ENCODE measurements around the gene PRADC1. TPM values are rescaled to one million over a fixed set of nuclear protein-coding genes. Genes with fewer than 3 reads are reported as not detected.

Gene PRADC1
- total and polyA plus RNA-seq, 9 of the 15 experiments (the other 6 are each of a cell fraction or from before 2014, with no cell fraction given): 7.3 to 47.4 (median 34.2) TPM

- in situ Hi-C loops (cut with MboI): no loop called here
- Histone ChIP-seq H3K4me3 (no peak overlapping the region), H3K27me3 (ENCODE audit: control insufficient read depth in 2 of 2, insufficient read depth in 2 of 2, low read length in 2 of 2) (peaks cover 0 to 8% of the 10 kb centered on the region in 2 experiments; a peak in 1 of 5 replicates), H3K36me3 (ENCODE audit: control insufficient read depth, insufficient read depth, low read length) (peaks cover 6% of the 10 kb centered on the region; the same call in 1 of the 3 replicates), H3K79me2 (ENCODE audit: control insufficient read depth, insufficient read depth, low read length) (no peaks in the 10 kb centered on the region), H3K9ac (ENCODE audit: insufficient read depth in 1 of 2, low read depth in 2 of 2, low read length in 2 of 2) (no peak overlapping the region), H3K9me1 (ENCODE audit: control insufficient read depth, insufficient read depth, low read length) (no peaks in the 10 kb centered on the region), H3K4me1 (replicated peaks in 1 of 2; ENCODE audit: control insufficient read depth in 2 of 2, insufficient read depth in 2 of 2, low read length in 2 of 2) (peaks cover 0 to 2% of the 10 kb centered on the region in 2 experiments; a peak in 2 of 5 replicates), H4K20me1 (replicated peaks; ENCODE audit: control insufficient read depth, insufficient read depth, low read length) (peaks cover 5% of the 10 kb centered on the region; the same call in 1 of the 2 replicates), H2AFZ (ENCODE audit: low read depth, low read length) (no peak overlapping the region), H3K9me3 (replicated peaks; ENCODE audit: control insufficient read depth, insufficient read depth, low read depth, low read length) (no peaks in the 10 kb centered on the region), H3K27ac (ENCODE audit: extremely low read depth, low read depth, low read length) (no peak overlapping the region), H3K4me2 (ENCODE audit: insufficient read depth, low read length) (no peak overlapping the region)
- intact Hi-C loops (cut with micrococcal nuclease): no loop called here
- ChIA-PET POLR2A (interaction anchor here (1.7 kb wide), 1 partner anchor 11 kb away, joined by 9 read pairs; no protein-coding TSS in a partner anchor), CTCF (ENCODE audit: low intra/inter-chr PET ratio) (no interaction called here)
- TF ChIP-seq GABPA (tag; conservative IDR thresholded peaks at IDR 0.05; ENCODE audit: low read depth): no peak
- no peak for TF ChIP-seq ZNF57 (CRISPR knock-in tag; IDR thresholded peaks at IDR 0.05)
- no peak for TF ChIP-seq HNRNPH1 (optimal IDR thresholded peaks at IDR 0.05; ENCODE audit: low read depth, low read length)
- TF ChIP-seq E2F1 (CRISPR knock-in tag; IDR thresholded peaks at IDR 0.05): no peak
- no peak for TF ChIP-seq ZKSCAN3 (CRISPR knock-in tag; IDR thresholded peaks at IDR 0.05)
- TF ChIP-seq SMARCA5 (IDR thresholded peaks at IDR 0.05): no peak
- no peak for FAIRE-seq
- BruUV-seq (replicated peaks): no TSS peak
- ATAC-seq: no peak
- 35% methylated on average over 8 of the region's 14 CpGs for WGBS (ENCODE audit: insufficient coverage, low coverage, missing lambda C conversion rate)
- DNase-seq (ENCODE audit: extremely low read depth in 1 of 4, low spot score in 3 of 4): no peak
Measured at GRCh38 chr2:73268366-73268829, 35.4 kb upstream of the PRADC1 start.

All from K562 (cell line).